HG02840 (cell line): ENCODE data around the gene PGM5.
A peak's percentile ranks its signal among the peaks of the same experiment; 100 is the strongest.

Source experiments
- ATAC-seq: cut with Tn5 transposase; IDR thresholded peaks from one replicate; pipeline ENCODE4 v1.9.1; 2021; ENCODE audit warnings: mild to moderate bottlenecking, moderate library complexity, moderate number of reproducible peaks; ENCODE audit not compliant: unreplicated experiment, low FRiP score

The PGM5 gene

DNA sequence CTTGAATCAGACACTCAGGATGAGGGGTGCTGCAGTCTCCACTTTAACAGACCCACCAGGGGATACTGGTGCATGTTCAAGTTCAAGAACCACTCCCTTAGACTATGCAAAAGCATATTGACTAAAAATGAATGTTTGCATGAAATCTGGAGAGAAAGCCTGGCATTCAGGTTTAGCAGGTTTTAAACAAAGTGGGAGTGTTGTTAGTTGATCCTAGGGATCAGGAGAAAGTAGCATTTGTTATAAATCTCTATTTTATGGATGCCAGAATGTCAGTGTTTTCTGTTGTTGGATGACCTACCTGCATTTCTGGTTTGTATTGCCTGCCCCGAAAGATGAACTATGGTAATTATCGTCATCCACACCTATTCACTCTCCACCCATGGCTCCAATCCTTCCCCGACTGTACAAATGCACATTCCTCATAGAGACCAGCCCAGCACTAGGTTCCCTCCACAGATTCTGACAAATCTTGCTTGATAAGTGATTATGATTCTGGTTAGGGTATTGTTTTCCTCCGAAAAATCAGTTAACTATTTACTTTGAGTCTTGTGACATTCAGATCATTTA, 167.0 kb downstream of the PGM5 start:
- ATAC-seq = no peak

DNA sequence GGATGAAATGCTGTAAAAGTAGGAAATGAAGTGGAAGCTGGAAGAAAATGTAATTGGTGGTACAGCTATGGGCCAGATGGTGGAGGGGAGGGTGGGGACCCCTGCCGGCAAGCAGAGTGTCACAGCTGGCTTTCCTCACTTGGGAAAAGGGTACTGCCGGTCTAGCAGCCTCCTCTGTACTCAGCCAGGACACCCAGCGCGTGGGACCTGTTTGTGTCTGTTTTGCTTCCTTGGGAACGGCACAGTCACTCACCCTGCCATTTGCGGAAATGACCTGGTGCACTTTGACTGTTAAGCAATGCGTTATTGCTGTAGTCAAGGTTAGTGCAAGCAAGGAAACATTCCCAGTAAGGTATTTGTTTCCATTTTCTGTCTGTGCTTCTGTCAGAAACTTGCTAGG, 174.2 kb downstream of the PGM5 start:
- ATAC-seq = no peak

DNA sequence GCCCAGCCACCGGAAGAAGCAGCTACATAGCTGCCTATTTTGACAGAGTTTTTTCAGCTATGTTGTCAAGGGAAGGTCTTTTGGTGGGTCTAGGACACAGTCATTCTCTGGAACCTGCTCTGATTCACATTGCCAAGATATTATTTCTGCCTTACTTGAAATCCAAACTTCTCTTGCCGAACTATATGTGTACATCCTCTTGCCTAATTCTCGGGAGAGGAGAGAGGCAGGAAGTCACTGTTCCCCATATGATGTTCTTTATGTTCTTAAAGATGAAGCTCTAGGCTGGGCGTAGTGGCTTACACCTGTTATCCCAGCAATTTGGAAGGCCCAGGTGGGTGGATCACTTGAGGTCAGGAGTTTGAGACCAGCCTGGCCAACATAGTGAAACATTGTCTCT, 175.7 kb downstream of the PGM5 start:
- no peak for ATAC-seq

DNA sequence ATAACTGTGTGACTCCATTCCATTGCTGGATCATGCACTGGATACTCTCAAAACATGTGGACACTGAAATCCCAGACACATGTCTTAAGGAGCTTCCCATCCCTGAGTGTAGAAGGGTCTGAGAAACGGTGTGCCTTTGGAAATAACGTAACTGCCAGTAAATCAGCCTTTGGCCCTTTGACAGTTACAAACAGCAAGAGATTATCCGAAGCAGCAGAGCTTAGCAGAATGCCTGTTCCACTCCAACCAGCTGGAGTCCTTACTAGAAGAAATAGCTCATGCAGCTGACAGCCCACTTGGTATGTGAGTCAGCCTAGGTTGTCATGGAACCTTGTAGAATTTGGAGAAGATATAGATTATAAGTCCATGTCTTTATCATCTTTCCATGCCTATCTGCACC, 177.3 kb downstream of the PGM5 start:
- ATAC-seq = no peak

GRCh38 chr9:68536876-68537615, 180.6 kb downstream of the PGM5 start:
- ATAC-seq = no peak

DNA sequence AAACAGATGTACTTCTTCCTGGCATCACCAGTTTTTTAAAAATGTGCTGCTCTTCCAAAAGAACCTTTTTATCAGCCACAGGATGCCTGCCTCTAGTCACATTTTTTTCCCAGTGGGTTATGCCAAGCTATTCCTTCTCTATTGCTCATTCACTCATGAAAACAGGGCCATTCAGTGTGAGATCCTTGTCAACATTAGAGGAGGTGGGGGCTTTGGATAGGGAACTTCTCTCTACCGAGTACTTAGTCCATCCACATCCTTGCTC, 181.1 kb downstream of the PGM5 start:
- ATAC-seq = no peak

DNA sequence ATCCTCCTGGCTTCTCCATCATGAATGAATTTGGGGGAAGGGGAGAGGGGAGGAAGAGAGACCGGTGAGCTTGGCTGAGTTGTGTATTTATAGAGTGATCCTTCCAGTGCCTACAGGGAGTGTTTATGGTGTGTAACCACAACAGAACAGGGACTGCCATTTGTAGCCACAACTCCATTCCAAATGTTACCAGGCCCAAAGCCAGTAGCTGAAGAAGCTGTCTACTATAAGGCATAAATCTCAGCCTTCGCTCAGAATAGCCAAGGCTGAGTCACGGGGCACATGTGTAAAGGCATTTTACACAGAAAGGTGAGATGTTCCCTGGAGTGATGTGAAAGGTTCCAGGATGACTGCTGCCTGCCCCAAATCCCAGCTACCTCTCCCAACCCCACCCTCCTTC, 181.8 kb downstream of the PGM5 start:
- ATAC-seq = no peak

- ATAC-seq = no peak
Observed at GRCh38 chr9:68540712-68541535, 184.5 kb downstream of the PGM5 start, which contains the start of gene TMEM252. Gene TMEM252 (minus strand): TSS chr9:68540883. CDS start chr9:68540814, 69 bp downstream.

DNA sequence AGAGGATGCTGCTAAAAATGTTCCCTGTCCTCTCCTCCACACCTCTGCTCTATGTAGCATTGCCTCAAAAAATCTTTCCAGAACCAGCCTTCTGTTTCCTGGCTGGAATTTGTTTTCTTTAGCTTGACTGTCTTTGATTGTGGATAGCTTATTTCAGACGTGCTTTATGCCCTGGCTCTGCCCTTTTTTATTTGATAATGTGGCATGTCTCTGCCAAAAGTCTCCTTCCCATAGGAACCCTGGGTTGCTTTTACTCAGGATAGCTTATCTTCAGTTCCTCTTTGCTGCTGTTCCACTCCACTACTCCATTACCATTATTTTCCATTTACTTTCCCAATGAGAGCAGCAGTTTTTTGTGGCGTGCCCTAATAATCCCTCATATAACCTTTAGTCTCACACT, 185.2 kb downstream of the PGM5 start:
- no peak for ATAC-seq

DNA sequence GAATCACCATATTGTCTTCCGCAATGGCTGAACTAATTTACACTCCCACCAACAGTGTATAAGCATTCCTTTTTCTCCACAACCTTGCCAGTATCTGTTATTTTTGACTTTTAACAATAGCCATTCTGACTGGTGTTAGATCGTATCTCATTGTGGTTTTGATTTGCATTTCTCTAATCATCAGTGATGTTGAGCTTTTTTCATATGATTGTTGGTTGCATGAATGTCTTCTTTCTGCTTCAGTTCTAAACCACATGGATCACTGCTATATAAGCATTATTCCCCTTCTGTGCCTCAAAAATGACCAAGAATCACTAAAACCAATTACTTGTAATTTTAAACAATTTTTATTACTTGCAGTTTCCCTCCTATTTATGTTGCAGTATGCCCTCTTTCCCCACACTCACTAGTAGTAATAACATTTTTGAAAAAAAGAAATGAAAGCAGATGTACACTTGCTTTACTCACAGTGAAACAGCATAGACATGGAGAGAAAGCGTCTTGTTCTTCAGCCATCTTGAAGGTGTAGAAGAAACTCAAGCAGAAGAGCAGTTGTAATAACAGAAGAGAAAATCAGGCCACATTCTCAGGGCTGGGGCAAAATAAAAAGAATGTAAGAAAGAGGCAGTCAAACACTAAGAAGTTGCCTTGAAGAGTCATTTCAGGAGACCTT, 188.8 kb downstream of the PGM5 start:
- ATAC-seq = no peak

GRCh38 chr9:68546596-68547390, 190.4 kb downstream of the PGM5 start:
- peak; percentile 82 for ATAC-seq

DNA sequence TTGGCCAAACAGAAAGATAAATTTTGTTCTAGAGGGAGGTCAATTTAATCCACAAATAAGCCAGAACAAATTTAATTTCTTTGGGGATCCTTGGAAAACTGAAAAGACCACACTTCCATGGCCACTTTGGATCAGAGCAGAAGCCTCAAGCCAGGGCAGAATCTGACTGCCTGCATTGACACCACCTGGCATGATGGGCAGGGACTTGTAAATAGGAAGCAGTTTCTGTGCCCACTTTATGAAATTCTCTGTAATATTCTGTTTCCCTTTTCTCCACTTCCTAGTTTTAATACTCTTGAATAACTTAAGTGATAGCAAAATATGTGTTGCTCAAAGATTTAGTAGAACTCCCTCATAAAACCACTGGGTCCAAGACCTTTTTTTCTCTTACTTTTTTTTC, 191.0 kb downstream of the PGM5 start:
- no peak for ATAC-seq

DNA sequence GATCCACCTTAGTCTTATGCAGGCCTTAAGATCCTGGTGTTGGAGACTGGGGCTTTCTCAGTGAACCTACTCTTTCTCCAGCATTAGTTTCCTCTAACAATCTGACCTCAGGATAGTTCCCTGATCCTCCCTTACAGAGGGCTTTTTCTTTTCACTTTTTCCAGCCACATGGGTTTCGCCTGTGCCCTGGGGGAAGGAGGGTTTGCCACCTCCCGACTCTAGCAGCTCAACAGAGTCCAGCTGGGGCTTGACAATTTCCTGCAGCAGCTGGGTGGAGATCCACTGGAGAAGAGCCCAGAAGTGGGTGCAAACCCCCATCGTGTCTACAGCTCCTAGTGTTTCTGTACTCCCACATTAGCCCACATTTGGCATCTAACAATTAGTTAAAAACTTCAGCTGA, 191.8 kb downstream of the PGM5 start:
- ATAC-seq = no peak

DNA sequence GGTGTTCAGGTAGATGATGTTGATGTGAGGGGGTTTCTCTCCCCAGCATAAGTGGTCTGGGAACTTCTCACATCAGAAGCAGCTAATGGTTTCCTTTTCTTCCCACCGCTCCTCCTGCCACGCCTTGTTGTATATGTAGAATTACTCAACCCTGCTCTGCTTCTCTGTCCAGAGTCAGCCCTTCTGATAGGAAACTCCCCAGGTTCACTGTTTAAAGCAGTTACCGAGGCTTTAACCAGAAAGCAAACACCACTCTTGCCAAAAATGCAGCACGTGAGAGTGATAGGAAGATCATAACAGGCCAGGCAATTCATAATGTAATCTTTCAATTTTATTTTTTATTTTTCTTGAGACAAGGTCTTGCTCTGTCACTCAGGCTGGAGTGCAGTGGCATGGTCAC, 194.8 kb downstream of the PGM5 start:
- no peak for ATAC-seq

- ATAC-seq = no peak
Observed at GRCh38 chr9:68552700-68553476, 196.5 kb downstream of the PGM5 start.

DNA sequence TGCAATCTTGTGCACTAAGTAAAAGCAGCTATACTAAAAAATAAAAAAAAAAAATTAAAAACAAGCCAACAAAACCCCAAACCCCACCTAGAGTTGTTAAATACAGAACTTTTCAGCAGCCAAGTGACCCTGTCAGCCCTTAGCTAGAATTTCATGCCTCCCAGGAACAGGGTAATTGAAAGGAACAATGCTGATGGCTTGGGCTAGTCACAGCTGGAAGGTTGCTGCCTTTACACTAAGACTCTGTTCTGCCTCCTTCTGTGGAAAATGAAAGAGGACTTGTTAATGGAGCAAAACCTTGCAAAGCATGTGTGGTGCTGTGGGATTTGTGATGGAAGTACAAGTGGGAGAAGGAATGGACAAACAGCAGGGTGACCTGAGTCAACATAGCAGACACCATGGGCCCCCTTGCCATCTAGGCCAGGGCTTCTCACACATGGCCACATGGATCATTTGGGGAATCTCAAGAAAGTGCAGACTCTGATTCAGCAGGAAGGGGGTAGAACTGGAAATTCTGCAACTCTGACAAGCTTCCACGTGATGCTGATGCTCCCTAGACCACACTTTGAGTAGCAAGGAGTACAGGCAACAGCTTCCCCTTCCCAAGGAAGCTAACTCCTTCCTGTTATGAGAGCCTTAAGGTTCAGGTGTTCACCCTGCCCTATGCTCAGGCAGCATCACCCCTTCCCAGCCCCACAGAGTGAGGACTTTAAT, 199.2 kb downstream of the PGM5 start:
- no peak for ATAC-seq

- ATAC-seq = no peak
Observed at GRCh38 chr9:68558545-68558944, 202.1 kb downstream of the PGM5 start.

GRCh38 chr9:68560071-68560844, 203.8 kb downstream of the PGM5 start:
- ATAC-seq = no peak
